Heart right ventricle (tissue), 16 donors: Measurements from ENCODE around the gene NUSAP1. TPM values are rescaled to one million over a fixed set of nuclear protein-coding genes. Genes with fewer than 3 reads are reported as not detected.

Source experiments
- ATAC-seq, 8 donors: fragments of 200-7000 bp; cut with Tn5 transposase; one replicate each; pipeline ENCODE4 v1.9.1; 2020; ENCODE audit warnings: mild to moderate bottlenecking in 8 of 8, moderate library complexity in 8 of 8, moderate number of reproducible peaks in 1 of 8
- DNase-seq, 2 donors: peaks; one replicate each; pipeline ENCODE4 v3.0.0-alpha.2; 2020
- H3K27ac ChIP-seq, 10 donors: fragments of 200-600 bp; sonication (generic) in 2 of 10; one replicate each; pipeline versions ENCODE4 v1.5.0 to v1.8.0; 2020 to 2022; ENCODE audit warnings: mild to moderate bottlenecking in 3 of 10
- H3K27me3 ChIP-seq, 7 donors: fragments of 200-600 bp; one replicate each; pipeline ENCODE4 v1.8.0; 2021 to 2022; ENCODE audit warnings: mild to moderate bottlenecking in 2 of 7
- H3K36me3 ChIP-seq, 9 donors: fragments of 200-600 bp; sonication (generic) in 1 of 9; one replicate each; pipeline versions ENCODE4 v1.5.0 to v1.8.0; 2020 to 2022; ENCODE audit warnings: mild to moderate bottlenecking in 2 of 9
- H3K4me1 ChIP-seq, 9 donors: fragments of 200-600 bp; sonication (generic) in 1 of 9; one replicate each; pipeline versions ENCODE4 v1.5.0 to v1.8.0; 2020 to 2022; ENCODE audit warnings: mild to moderate bottlenecking in 4 of 9
- H3K4me3 ChIP-seq, 10 donors: fragments of 200-600 bp; sonication (generic) in 2 of 10; one replicate each; pipeline versions ENCODE4 v1.5.0 to v1.8.0; 2020 to 2022; ENCODE audit warnings: mild to moderate bottlenecking in 7 of 10, moderate library complexity in 2 of 10
- H3K9me3 ChIP-seq, 11 donors: fragments of 200-600 bp in 10 of 11; sonication (generic) in 2 of 11; one replicate each; pipeline versions ENCODE4 v1.5.0 to v1.8.0; 2013 to 2022; ENCODE audit warnings: mild to moderate bottlenecking in 2 of 11, control low read depth in 1 of 11, moderate library complexity in 1 of 11
- CTCF ChIP-seq, 9 donors: fragments of 200-600 bp; sonication (generic) in 2 of 9; IDR thresholded peaks; one replicate each; pipeline versions ENCODE4 v1.5.0 to v1.8.0; 2021 to 2022; ENCODE audit warnings: antibody characterized with exemption in 9 of 9, mild to moderate bottlenecking in 5 of 9, moderate library complexity in 1 of 9
- WGBS, 2 donors: extraction: QIAGEN DNeasy Blood & Tissue Kit; methylation state at CpG; one replicate each; pipeline ENCODE4 v1.1.7; 2013; ENCODE audit warnings: inconsistent platforms in 1 of 2; 5-methylcytosine and 5-hydroxymethylcytosine counted together
- intact Hi-C, 10 donors: fragments of 100-400 bp; cut with DNase I; formaldehyde crosslinking; loops; one replicate each; pipeline versions ENCODE4 v1.11.1 to v1.14.2; 2022
- polyA plus RNA-seq, 2 donors: library from polyadenylated mRNA; stranded (reverse); fragments of 200-250 nt; gene quantifications; one replicate each; pipeline ENCODE4 v1.2.3, GENCODE V29; 2013
- total RNA-seq, 10 donors: library from RNA; stranded (reverse); fragmentation: NEBNext Ultra II Directional in 3 of 10; extraction: Animal tissue kit (Norgen Biotek cat#: 25700) in 3 of 10; gene quantifications; one replicate each; pipeline versions ENCODE4 v1.2.1 to v1.2.4, GENCODE V29; 2021 to 2023
- donor health status: Arrhythmogenic right ventricular cardiomyopathy.
- donor health status: ischemic (EF 13 %, LVEDD 7.1; RV severe dilation, severe dysfunction).
- donor health status: healthy with polysubstance abuse.
- donor health status: DM: no; HTN: yes; CAD: no.
- donor health status: DM: no; HTN: no; CAD: no.
- donor health status: ischemic (EF 25% LVEDD 6.9; RV normal size, moderate dysfunction).
- donor health status: ischemic (EF 25% LVEDD 5.7; RV mildly dilated, moderate dysfunction).
- donor health status: healthy.
- donor health status: DM: yes; HTN: yes; CAD: no.
- donor health status: Ischemic cardiomyopathy.
- donor health status: ischemic (EF 35%, LVEDD 5.7; RV mildly dilated, moderate dysfunction).
- donor health status: nonischemic (EF 11% LVEDD 7.7; RV severe dilation, severe dysfunction).
- donor health status: DM: yes; HTN: yes; CAD: no.
- donor health status: PGD.
- donor health status: ischemic (EF 29% LVEDD 5.4; RV normal size, mild dysfunction).
- donor health status: nonischemic (EF 23%, LVEDD 6.1; RV moderate dilation, normal function).

The NUSAP1 gene
- total and polyA plus RNA-seq, 12 donors: 0.66 to 16.6 (median 1.2) TPM

GRCh38 chr15:41341519-41341918 is 8.8 kb downstream of the NUSAP1 start:
- H3K9me3 ChIP-seq: no peaks in the 10 kb centered on the region
- ATAC-seq (no peak), DNase-seq (no peak)
- no peak overlapping the region for H3K27ac ChIP-seq
- TF ChIP-seq CTCF (IDR thresholded peaks at IDR 0.05): no peak
- peaks cover 0 to 5% (median 0%) of the 10 kb centered on the region in 9 donors for H3K4me1 ChIP-seq
- H3K36me3 ChIP-seq: peaks cover 0 to 61% (median 0%) of the 10 kb centered on the region in 9 donors
- 87 to 93% methylated on average over 4 of the region's 4 CpGs for WGBS, 2 donors
- intact Hi-C loops: no loop called here
- no peak overlapping the region for H3K4me3 ChIP-seq
- no peaks in the 10 kb centered on the region for H3K27me3 ChIP-seq

- H3K4me1 ChIP-seq: no peaks in the 10 kb centered on the region
- H3K27me3 ChIP-seq: no peaks in the 10 kb centered on the region
- intact Hi-C loops: no loop called here
- 74 to 84% methylated on average over 5 of the region's 5 CpGs for WGBS, 2 donors
- H3K36me3 ChIP-seq: peaks cover 0 to 85% (median 0%) of the 10 kb centered on the region in 9 donors
- H3K9me3 ChIP-seq: no peaks in the 10 kb centered on the region
- no peak for DNase-seq
- peak in 3 of 8 donors; percentile 24 to 61 (median 25) for ATAC-seq
- no peak overlapping the region for H3K4me3 ChIP-seq
- no peak for TF ChIP-seq CTCF (IDR thresholded peaks at IDR 0.05)
- no peak overlapping the region for H3K27ac ChIP-seq
These were observed 14.6 kb downstream of the NUSAP1 start for GRCh38 chr15:41347236-41347635.

- intact Hi-C loops: no loop called here
- Histone ChIP-seq H3K9me3 (no peaks in the 10 kb centered on the region), H3K27ac (no peak overlapping the region), H3K4me3 (no peak overlapping the region), H3K27me3 (no peaks in the 10 kb centered on the region), H3K4me1 (no peaks in the 10 kb centered on the region), H3K36me3 (peaks cover 0 to 85% (median 0%) of the 10 kb centered on the region in 9 donors)
- DNase-seq: no peak
- TF ChIP-seq CTCF (IDR thresholded peaks at IDR 0.05): no peak
- no peak for ATAC-seq
- 81 to 84% methylated on average over 10 of the region's 10 CpGs for whole genome bisulfite sequencing, 2 donors
These were observed 17.5 kb downstream of the NUSAP1 start for GRCh38 chr15:41350057-41350717.

- Histone ChIP-seq H3K27ac (no peak overlapping the region), H3K4me3 (no peak overlapping the region), H3K4me1 (no peaks in the 10 kb centered on the region), H3K9me3 (no peaks in the 10 kb centered on the region), H3K27me3 (no peaks in the 10 kb centered on the region), H3K36me3 (peaks cover 0 to 89% (median 0%) of the 10 kb centered on the region in 9 donors)
- intact Hi-C loops: no loop called here
- no peak for DNase-seq
- TF ChIP-seq CTCF (IDR thresholded peaks at IDR 0.05): no peak
- WGBS, 2 donors: 96% methylated on average over 10 of the region's 10 CpGs
- ATAC-seq: no peak
These were observed 21.7 kb downstream of the NUSAP1 start for GRCh38 chr15:41354371-41354770.
